Tibial nerve (tissue), 3 donors: ENCODE data around the gene ATXN1L.

ENCODE experiments used
- CTCF ChIP-seq, 5 experiments: fragments of 200-600 bp in 3 of 5; fragments of 450-650 bp in 2 of 5; sonication (generic) in 3 of 5; IDR thresholded peaks; one replicate each; pipeline ENCODE4 v1.5.1; 2016 to 2019; ENCODE audit warnings: antibody characterized with exemption in 5 of 5, mild to moderate bottlenecking in 3 of 5, moderate library complexity in 2 of 5
- POLR2A ChIP-seq, 2 donors: fragments of 450-650 bp; IDR thresholded peaks; one replicate each; pipeline ENCODE4 v1.6.1; 2017; ENCODE audit warnings: antibody characterized with exemption in 2 of 2, mild to moderate bottlenecking in 2 of 2, moderate library complexity in 2 of 2

- TF ChIP-seq CTCF (IDR thresholded peaks at IDR 0.05) (no peak), POLR2A (IDR thresholded peaks at IDR 0.05) (no peak)
Observed at GRCh38 chr16:71865173-71865863, 19.5 kb downstream of the ATXN1L start.
